Myocyte (in vitro differentiated cells): ENCODE measurements around the gene SSB. TPM values are rescaled to one million over a fixed set of nuclear protein-coding genes. Genes with fewer than 3 reads are reported as not detected.
"Not testable (repeated sequence)": the region's sequence is repeated elsewhere in the genome, so short reads cannot be mapped to it uniquely, and the experiment has no call there.

Source experiments
- DNase-seq: peaks from one replicate; pipeline ENCODE4 v3.0.0-alpha.2; 2012; ENCODE audit warnings: low read depth
- polyA plus RNA-seq: library from polyadenylated mRNA; unstranded; fragments of >200 nt; gene quantifications from one replicate; pipeline ENCODE4 v1.2.1, GENCODE V29; 2012; ENCODE audit warnings: missing spikeins
- total RNA-seq: library from RNA; depleted of rRNA; stranded (reverse); fragments of >200 nt; gene quantifications from 2 replicates; pipeline ENCODE4 v1.2.3, GENCODE V29; 2014

SSB gene
- 115 and 134 TPM in 2 replicates for total RNA-seq
- 53.8 TPM for polyA plus RNA-seq

GRCh38 chr2:169798718-169799592, at the start of gene SSB:
TSS of gene SSB (plus strand) at chr2:169798871. CDS start at chr2:169800961, 2,090 bp downstream.
- peak; percentile 94 for DNase-seq

- DNase-seq, result no peak
Measured at GRCh38 chr2:169752752-169753151, 45.9 kb upstream of the SSB start.

DNA sequence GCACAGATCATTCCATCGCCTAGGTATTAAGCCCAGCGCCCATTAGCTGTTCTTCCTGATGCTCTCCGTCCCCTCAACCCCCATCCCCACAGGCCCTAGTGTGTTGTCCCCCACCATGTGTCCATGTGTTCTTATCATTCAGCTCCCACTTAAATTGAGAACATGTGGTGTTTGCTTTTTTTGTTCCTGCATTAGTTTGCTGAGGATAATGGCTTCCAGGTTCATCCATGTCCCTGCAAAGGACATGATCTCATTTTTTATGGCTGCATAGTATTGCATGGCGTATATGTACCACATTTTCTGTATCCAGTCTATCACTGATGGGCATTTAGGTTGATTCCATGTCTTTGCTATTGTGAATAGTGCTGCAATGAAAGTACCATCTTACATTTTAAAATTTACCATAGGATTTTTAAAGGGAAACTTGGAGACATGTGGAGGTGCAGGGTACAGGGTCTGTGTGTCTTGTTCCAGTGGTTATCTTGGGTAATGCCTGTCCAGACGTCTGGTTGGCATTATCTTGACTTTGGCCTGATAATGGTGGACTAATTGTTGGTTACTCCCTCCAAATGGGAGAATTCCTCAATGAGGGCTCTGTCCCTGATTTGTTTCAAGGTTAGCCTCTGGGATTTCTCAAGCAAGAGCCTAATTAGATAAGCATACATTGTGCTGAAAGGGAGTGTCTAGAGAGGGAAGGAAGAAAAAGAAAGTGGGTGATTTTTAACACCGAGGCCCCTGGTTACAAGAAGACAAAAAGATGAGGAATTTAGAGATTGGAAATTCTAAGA, 43.4 kb upstream of the SSB start:
- no peak for DNase-seq

- no peak for DNase-seq
Measured at GRCh38 chr2:169756342-169756741, 42.3 kb upstream of the SSB start.

DNA sequence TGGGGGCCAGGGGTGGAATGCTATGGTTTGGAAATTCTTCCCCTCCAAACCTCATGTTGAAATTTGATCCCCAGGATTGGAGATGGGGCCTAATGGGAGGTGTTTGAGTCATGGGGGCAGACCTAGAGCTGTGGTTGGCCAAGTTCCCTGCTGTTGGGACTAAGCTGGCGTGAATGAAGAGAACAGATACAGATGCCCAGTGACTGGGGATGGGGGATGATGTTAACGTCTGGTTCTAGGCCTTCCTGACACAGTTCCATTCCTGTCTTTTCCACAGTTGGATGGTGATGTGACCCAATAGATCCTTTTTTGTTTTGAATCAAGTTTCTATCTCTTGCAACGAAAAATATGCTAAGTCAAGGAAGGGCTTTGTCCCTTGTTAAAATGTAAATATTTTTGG, 41.3 kb upstream of the SSB start:
- no peak for DNase-seq

GRCh38 chr2:169757778-169758177, 40.9 kb upstream of the SSB start:
- DNase-seq, result no peak

- no peak for DNase-seq
Measured at GRCh38 chr2:169759987-169760386, 38.7 kb upstream of the SSB start.

DNA sequence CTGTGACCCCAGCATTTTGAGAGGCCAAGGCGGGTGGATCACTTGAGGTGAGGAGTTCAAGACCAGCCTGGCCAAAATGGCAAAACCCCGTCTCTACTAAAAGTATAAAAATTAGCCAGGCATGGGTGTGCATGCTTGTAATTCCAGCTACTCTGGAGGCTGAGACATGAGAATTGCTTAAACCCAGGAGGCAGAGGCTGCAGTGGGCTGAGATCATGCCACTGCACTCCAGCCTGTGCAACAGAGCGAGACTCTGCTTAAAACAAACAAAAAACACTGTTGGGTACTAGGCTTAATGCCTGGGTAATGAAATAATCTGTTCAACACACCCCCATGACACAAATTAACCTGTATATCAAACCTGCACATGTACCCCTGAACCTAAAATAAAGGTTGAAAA, 37.9 kb upstream of the SSB start:
- not testable (repeated sequence) for DNase-seq

- no peak for DNase-seq
Measured at GRCh38 chr2:169761251-169761969, 37.3 kb upstream of the SSB start.

- no peak for DNase-seq
Measured at GRCh38 chr2:169761970-169762292, 36.7 kb upstream of the SSB start.

GRCh38 chr2:169765523-169765922, 33.1 kb upstream of the SSB start:
- DNase-seq, result no peak

DNA sequence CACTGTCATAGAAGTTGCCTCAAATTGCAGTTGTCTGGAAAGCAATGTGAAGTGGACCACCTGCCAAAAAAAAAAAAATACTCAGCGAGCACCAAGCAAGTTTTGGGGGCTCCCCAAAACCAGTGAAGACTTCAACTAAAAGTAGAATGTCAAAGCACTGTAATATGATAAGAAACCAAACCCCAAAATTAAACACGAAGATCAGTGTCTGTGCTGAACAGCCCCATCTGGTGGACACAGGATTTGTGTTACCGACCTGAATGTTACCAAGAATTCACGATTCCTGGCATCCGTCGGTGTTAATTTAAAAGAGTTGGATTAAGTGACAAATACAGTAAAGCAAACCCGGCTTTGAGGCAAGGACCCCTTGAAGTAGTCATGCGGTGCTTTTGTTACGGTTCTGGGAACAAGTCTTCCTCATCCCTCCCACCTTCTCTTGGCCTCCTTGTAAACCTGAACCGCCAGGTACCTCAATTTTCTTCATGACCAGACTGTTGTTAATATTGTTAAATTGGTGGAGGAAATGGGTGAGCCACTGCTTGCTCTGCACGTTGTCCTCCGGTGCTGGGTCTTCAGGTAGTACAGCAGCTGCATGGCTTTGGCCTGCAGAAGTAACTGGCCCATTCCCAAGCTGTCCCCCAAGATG, 31.3 kb upstream of the SSB start:
- DNase-seq, result peak; percentile 66

- no peak for DNase-seq
Measured at GRCh38 chr2:169768262-169768995, 30.2 kb upstream of the SSB start.

DNA sequence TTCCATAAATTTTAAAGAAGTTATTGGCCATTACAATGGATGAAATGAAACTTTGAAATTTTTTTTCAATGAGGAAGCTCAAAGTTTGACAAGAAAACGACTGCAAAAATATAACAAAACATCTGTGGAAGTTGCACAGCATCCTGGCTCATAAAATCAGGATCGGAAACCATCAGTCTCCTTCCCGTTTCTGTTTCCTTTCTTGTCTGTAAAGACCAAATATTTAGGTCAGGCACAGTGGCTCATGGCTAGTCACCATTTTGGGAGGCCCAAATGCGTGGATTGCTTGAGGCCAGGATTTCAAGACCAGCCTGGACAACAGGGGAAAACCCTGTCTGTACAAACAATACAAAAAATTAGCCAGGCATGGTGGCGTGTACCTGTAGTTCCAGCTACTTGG, 27.6 kb upstream of the SSB start:
- DNase-seq, result no peak

GRCh38 chr2:169771612-169772011, 27.1 kb upstream of the SSB start:
- no peak for DNase-seq

- DNase-seq, result no peak
Measured at GRCh38 chr2:169772651-169773050, 26.0 kb upstream of the SSB start.

DNA sequence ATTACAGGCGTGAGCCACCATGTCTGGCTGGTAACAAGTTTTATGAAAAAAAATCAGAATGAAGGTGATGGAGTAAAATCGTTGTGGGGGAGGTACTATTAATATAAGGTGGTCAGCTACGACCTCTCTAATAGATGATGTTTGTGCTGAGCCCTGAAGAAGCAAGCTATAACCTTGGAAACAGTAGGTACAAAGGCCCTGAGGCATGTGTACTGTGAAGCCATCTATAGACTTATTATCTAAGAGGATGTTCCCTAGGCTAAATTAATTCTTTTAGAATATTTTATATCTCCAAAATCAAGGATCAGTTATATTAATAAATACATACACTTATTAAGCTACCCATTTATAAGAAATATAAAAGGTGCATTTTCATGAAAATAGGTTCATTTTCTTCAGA, 23.3 kb upstream of the SSB start:
- DNase-seq, result no peak

- peak; percentile 8 for DNase-seq
Measured at GRCh38 chr2:169775765-169776164, 22.9 kb upstream of the SSB start.

GRCh38 chr2:169776252-169776761, 22.4 kb upstream of the SSB start:
- no peak for DNase-seq

DNA sequence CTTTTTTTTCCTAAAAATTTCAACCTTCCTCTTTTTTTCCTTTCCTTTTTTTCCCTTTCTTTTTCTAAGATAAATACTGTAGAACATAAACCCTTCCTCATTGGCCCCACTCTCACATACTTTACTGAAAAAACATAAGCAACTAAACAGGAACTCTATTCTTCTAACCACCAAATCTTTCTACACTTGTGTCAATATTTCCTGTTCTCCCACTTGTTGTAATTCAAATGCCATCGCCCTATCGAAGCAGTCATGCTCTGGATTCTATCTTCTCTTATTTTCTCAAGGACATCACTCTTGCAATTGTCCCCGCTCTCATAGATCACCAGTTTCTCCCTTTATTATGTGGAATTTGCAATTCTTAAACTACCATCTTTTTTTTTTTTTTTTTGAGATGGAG, 20.2 kb upstream of the SSB start:
- no peak for DNase-seq
